GM21576 (cell line): ENCODE data around the gene ZMYM2.
A peak's percentile ranks its signal among the peaks of the same experiment; 100 is the strongest.
"Not testable (repeated sequence)": the region's sequence is repeated elsewhere in the genome, so short reads cannot be mapped to it uniquely, and the experiment has no call there.

ENCODE experiments used
- ATAC-seq: cut with Tn5 transposase; IDR thresholded peaks from one replicate; pipeline ENCODE4 v1.9.1; 2021; ENCODE audit warnings: mild to moderate bottlenecking, moderate library complexity; ENCODE audit not compliant: unreplicated experiment

Gene ZMYM2

DNA sequence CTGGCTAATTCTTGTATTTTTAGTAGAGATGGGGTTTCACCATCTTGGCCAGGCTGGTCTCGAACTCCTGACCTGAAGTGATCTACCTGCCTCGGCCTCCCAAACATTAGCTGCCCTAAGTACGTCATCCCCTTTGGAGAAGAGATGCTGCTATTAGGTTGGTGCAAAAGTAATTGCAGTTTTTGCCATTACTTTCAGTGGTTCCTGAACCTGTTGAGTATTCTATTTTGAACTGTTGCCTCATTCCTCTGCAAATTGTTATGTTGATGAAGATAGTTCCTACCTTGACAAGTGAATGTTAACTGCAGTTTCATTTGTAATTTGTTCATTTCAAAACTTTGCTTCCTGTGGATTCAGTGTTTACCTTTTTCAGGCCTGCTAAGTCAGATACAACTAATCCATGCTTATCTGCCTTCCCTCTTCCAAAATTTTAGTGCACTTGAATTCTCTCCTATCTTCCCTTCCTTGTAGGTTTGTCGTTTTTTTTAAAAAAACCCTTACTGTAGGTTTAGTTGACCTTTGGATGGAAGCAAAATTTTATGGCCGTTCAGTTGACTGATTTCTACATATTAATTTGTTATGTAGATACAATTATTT lies 24.0 kb downstream of the ZMYM2 start:
- ATAC-seq: no peak

DNA sequence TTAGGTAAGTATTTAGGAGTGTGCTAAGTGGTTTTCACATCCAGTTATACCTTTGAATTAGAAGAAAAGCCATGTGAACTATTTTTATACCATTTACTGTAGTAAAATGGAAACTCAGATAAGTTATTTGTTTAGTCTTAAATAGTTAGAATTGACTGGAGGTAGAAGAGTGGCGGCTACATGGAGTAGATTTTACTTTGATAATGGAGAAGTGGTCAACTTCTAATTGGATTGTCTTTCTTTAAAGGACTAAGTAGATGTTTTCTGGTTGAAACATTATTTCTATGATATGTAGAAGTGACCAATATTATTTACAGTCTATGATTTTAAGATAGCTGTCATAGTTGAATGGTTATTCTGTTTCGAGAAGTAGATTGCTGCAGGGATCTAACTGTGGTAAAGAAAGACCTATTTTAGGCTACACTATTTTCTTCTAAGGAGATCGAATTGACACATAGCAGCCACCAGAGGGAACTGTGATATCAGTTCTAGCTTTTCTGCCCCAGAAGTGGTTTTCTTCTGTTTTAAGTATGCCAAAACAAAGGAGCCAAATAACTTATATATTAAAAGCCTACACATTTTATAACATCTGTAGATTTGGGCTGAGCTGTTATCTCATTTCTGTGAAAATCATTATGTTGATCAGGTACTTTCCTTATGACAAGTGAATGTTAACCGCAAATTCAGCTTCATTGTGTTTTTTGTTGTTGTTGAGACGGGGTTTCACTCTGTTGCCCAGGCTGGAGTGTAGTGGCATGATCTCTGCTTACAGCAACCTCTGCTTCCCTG lies 26.1 kb downstream of the ZMYM2 start:
- ATAC-seq: peak; percentile 69

DNA sequence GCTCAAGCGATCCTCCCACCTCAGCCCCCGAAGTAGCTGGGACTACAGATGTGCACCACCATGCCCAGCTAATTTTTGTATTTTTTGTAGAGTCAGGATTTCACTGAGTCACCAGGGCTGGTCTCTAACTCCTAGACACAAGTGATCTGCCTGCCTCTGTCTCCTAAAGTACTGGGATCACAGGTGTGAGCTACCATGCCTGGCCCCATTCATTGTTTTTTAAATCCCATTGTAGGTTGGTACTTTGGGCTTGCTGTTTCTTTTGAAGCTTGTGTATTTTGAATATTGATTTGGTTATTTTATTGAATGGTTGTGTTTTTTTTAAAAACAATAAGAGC lies 26.7 kb downstream of the ZMYM2 start:
- ATAC-seq: no peak

DNA sequence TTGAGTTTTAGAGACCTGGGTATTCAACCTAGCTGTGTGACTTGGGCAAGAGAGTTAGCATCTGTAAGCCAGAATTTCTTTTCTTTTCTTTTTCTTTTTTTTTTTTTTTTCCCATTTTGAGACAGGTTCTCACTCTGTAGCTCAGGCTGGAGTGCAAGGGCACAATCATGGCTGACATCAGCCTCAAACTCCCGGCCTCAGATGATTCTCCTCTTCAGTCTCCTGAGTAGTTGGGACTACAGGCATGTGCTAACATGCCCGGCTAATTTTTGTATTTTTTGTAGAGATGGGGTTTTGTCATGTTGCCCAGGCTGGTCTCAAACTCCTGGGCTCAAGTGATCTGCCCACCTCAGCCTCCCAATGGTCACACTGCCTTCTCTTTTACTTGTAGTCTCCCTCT lies 33.0 kb downstream of the ZMYM2 start:
- no peak for ATAC-seq

DNA sequence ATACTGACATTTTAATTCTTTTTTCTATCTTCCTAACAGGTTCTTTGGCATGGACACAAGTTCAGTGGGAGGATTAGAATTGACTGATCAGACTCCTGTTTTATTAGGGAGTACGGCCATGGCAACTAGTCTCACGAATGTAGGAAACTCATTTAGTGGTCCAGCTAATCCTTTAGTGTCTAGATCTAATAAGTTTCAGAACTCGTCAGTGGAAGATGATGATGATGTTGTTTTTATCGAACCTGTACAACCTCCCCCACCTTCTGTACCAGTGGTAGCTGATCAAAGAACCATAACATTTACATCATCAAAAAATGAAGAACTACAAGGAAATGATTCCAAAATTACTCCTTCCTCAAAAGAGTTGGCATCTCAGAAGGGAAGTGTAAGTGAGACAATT lies 34.5 kb downstream of the ZMYM2 start:
- no peak for ATAC-seq

DNA sequence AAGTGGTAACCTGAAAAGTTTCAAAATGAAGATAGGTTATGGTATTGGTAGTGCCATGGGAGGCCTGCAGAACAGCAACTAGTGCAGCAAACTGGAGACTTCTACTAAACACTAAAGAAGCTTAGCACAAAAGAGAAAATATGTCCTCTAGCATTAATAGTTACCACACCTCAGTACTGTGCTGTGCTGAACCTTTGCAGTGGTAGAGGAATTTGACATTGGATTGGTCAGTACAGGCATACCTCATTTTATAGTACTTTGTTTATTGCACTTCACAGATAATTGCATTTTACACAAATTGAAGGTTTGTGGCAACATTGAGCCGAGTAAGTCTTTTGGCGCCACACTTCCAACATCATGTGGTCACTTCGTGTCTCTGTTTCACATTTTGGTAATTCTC lies 40.4 kb downstream of the ZMYM2 start:
- no peak for ATAC-seq

DNA sequence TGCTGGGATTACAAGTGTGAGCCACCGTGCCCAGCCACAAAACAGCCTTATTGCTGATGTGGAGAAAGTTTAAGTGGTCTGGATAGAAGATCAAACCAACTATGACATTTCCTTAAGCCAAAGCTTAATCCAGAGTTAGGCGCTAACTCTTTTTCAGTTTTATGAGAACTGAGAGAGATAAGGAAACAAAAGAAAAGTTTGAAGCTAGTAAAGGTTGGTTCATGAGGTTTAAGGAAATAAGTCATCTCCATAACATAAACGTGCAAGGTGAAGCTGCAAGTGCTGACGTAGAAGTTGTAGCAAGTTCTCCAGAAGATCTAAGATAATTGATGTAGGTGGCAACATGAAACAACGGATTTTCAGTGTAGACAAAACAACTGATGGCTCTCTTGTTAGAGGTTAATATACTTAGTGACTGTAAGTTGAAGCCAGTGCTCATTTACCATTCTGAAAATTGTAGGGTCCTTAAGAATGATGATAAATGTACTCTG lies 41.6 kb downstream of the ZMYM2 start:
- no peak for ATAC-seq

DNA sequence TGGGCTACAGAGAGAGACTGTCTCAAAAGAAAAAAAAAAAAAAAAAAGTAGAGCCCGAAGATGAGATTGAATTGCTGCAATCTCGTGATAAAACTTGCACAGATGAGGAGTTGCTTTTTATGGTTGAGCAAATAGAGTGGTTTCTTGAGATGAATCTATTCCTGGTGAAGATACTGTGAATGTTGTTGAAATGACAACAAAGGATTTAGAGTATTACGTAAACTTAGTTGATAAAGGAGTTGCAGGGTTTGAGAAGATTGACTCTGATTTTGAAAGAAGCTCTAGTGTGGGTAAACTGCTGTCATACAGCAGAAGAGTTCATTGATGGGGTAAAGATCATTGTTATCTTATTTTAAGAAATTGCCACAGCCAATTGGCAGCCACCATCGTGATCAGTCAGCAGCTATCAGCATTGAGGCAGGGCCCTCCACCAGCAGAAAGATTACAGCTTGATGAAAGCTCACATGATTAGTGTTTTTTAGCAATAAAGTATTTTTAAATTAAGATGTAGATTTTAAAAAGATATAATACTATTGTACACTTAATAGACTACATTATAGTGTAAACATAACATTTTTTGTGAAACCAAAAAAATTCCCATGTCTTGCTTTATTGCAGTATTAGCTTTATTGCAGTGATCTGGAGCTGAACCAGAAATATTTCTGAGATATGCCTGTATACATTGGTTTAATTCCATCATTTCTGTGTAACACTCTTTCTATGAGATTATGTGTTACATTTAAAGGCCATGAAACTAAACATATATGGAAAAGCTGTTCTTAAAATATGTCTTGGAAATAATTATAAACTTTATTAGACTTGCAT lies 43.1 kb downstream of the ZMYM2 start:
- no peak for ATAC-seq

DNA sequence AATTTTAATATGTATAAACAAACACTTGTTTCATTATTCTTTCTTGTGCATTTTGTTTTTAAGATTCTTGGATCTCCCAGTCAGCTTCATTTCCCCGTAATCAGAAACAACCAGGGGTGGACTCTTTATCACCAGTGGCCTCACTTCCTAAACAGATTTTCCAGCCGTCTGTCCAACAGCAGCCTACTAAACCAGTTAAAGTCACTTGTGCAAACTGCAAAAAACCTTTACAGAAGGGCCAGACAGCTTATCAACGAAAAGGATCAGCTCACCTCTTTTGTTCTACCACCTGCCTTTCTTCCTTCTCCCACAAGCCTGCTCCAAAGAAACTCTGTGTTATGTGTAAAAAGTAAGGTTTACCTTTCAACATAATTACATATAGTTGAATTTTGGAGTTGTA lies 44.3 kb downstream of the ZMYM2 start:
- ATAC-seq: no peak

DNA sequence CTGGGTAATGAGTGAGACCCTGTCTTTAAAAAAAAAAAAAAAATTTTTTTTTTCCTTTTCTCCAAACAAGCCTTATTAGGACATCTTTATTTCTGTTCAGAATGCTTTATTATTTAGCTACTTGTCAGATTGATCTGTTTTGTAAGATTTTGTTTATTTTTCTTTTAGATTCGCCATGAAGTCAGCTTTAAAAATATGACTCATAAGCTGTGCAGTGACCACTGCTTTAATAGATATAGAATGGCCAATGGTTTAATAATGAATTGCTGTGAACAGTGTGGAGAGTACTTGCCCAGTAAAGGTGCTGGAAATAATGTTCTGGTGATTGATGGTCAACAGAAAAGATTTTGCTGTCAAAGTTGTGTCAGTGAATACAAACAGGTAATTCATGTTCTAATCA lies 47.7 kb downstream of the ZMYM2 start:
- ATAC-seq: no peak

DNA sequence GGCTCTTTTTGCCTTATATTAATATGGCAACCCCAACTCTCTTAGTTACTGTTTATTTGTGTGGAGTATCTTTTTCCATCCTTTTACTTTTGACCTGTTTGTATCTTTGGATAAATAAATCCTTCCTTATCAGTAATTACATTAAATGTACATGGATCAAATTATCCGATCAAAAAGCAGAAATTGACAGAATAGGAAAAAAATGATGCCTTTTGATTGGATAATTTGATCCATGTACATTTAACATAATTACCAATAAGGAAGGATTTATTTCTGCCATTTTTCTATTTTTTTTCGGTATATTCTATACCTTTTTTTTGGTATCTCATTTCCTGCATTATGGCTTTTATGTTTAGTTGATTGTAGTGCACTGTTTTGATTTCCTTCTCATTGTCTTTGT lies 57.2 kb downstream of the ZMYM2 start:
- no peak for ATAC-seq

DNA sequence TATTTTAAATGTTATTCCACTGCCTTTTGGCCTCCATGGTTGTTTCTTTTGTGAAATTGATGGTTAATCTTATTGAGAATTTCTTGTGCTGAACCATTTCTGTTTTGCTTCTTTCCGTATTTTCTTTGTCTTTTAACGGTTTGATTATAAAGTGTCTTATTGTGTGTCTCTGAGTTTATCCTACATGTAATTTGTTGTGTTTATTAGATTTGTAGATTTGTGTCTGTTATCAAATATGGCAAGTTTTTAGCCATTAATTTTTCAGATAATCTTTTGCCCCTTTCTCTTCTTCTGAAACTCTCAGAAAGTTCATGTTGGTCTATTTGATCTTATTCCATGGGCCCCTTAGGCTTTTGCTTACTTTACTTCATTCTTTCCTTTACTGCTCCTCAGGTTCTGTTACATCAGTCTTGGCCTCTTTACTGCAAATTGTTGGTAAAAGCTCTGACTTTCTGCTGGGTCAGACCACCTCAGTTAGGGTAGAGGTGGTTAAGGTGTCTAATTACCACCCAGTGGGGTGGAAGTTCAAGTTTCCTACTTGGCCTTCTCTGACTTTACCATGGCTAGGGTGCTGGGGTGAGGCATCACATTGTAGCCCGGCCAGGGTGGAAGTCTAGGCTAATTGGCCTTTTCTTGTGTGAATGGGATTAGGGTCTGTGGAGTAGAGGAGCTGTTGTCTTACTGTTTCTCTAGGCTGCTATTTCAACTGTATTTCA lies 58.3 kb downstream of the ZMYM2 start:
- no peak for ATAC-seq

DNA sequence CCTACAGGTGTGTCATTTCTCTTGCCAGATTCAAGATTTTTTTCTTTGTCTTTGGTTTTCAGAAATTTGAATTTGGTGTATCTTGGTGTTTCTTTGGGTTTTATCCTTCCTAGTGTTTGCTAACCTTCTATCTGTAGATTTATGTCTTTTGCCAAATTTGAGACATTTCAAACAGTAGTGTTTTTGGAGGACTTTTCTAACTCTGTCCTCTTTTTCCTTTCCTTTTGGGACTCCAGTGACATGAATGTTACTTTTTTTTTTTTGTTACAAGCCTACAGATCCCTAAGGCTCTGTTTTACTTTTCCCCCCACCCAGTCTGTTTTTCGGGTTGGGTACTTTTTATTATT lies 58.8 kb downstream of the ZMYM2 start:
- no peak for ATAC-seq

DNA sequence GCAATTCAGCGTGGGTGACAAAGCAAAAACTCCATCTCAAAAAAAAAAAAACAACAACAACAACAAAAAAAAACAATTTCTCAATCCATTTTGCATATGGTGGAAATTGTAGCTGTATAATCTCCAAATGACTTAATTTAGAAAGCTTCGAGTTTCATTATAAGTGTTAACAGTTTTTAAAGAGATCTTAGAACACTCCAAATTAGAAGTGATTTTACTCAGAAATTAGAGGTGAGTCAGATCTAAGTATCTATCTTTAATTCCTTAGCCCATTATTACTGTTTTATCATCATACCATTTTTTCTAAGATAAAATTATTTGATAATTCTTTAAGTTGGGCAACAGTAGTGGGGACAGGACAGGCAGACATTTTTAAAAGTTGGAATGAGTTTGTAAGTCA lies 60.5 kb downstream of the ZMYM2 start:
- ATAC-seq: no peak

DNA sequence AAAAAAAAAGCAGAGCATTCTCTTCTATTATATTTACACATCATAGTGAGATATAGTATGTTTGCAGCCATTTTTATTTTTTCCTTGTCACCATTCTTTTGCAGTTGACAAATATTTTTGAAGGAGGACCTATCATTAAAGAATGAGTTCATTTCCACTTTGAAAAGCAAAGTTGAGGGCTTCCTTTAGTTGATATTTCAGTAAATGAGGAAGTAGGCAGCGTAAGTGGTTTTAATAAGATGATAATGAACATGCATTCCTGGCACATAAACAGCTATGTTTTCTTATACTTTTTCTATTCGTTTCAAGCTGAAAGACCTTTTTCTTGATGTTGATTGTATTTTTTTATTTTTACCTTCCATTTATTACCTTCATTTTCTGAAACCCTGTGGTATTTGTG lies 66.2 kb downstream of the ZMYM2 start:
- ATAC-seq: no peak

DNA sequence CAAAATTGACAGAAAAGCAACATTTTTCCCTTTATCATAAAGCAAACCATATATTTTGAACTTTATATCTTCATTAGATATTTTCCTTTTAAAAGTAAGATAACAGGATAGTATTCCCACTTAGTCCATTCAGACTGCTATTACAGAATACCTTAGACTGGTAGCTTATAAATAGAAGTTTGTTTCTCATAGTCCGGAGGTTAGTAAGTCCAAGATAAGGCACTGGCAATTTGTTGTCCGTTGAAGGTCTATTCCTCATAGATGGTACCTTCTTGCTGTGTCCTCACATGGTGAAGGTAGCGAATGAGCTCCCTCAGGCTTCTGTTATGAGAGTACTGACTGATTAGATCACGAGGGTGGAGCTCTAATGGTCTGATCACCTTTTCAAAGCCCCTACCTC lies 70.4 kb downstream of the ZMYM2 start:
- ATAC-seq: no peak

DNA sequence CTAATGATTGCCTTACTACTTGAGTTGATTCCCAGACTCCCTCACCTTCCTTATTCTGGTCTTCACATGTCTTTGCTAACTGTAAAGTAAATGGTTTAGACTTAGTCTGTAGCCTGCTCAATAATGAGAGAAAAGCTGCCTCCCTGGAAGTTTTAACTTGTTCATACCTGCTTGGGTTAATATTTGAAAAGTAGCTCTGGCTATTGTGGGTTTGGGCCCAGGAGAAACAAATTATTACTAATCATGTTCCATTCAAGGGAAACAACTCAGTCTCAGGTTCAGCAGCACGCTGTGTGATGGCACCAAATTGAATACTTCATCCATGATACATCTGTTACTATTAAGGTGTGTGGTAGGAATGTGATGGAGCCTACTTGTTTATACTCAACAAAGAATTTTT lies 75.0 kb downstream of the ZMYM2 start:
- no peak for ATAC-seq

DNA sequence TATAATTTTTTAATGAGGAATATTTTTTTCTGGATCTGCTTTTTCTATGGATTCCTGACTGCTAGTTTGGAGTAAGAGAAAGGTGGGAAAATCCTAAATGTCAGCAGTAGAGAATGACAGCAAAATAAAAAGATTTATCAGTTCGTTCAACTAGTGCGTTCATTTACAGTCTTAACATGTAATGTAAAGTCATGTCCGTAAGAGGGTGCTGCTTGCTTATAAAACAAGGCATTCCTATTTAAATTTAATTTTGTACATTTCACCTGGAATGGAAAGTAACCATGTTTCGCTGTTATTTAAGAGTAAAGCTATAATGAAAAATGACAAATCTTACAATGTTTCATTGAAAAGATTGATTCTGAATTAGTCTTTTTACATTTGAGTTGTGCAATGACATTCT lies 76.6 kb downstream of the ZMYM2 start:
- ATAC-seq: no peak

DNA sequence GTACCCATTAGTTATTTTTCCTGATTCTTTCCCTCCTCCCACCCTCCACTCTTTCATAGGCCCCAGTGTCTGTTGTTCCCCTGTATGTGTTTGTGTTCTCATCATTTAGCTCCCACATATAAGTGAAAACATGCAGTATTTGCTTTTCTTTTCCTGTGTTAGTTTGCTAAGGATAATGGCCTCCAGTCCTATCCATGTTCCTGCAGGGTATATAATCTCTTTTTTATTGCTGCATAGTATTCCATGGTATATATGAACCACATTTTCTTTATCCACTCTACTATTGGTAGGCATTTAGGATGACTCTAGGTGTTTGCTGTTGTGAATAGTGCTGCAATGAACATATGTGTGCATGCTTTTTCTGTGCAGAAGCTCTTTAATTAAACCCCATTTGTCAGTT lies 79.4 kb downstream of the ZMYM2 start:
- no peak for ATAC-seq

DNA sequence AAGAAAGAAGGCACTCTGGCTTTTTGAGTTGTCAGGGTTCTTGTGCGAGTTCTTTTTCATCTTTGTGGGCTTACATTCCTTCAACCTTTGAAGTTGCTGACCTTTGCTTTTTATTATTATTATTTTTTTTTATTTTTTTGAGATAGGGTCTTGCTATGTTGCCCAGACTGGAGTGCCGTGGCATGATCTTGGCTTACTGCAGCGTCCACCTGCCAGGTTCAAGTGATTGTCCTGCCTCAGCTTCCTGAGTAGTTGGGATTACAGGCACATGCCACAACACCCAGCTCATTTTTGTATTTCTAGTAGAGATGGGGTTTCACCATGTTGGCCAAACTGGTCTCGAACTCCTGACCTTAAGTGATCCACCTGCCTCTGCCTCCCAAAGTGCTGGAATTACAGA lies 84.1 kb downstream of the ZMYM2 start:
- not testable (repeated sequence) for ATAC-seq

DNA sequence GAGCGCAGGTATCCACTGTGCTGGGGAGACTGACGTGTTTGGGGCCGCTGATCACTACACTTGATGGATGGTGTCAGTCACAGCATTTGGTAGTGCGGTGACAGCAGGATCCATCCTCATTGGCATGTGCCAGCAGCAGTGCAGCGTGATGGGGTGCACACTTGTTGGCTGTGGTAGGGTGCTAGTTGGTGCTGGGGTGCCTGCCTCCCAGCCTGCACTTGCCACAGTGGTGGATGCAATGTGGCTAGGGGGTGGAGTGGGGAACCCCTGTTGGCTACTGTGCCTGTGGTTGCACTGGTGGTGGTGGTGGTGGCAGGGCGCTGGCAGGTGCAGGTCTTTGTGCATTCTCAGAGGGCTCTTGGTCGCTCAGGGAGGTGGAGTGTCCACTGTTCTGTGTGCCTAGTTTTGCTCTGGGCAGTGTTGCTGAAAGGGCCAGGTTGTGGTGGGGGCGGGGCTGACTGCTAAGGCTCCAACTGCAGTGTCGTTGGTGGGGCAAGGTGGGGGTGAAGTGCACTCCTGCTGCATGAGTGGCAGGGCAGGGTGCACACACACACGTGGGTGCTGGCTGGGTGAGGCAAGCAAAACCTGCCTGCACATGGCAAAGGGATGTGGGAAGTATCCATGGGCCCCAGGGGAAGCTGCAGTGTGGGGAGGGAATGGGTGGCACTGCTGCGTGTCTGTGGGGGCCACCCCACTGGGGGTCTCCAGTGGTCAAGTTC lies 84.8 kb downstream of the ZMYM2 start:
- no peak for ATAC-seq
